Panc1 (cell line): ENCODE data around the gene PRKCZ. TPM values are rescaled to one million over a fixed set of nuclear protein-coding genes. Genes with fewer than 3 reads are reported as not detected.

ENCODE experiments used
- ATAC-seq: fragments of 200-7000 bp; cut with Tn5 transposase; 2 replicates; pipeline ENCODE4 v1.9.1; 2020; ENCODE audit warnings: mild to moderate bottlenecking, moderate library complexity
- BruUV-seq: library from RNA; stranded (reverse); fragments of 400-500 nt; replicated peaks from 2 replicates; lab custom pipeline; 2021; lab: Mats Ljungman, UMichigan
- CTCF ChIA-PET: fragments of 300-600 bp; sonication (Branson Sonifier 250); formaldehyde crosslinking; loops from one replicate; lab custom pipeline; 2022; ENCODE audit warnings: antibody characterized with exemption; lab: Charles Lee
- POLR2A ChIA-PET: fragments of 300-600 bp; sonication (Branson Sonifier 250); formaldehyde crosslinking; loops from one replicate; lab custom pipeline; 2022; ENCODE audit warnings: antibody characterized with exemption; lab: Charles Lee
- DNase-seq: peaks from one replicate; pipeline ENCODE4 v3.0.0-alpha.2; 2010; ENCODE audit warnings: low read depth, low spot score
- H3K27ac ChIP-seq: 2 replicates; pipeline ENCODE4 v1.5.1; 2011; ENCODE audit warnings: mild to moderate bottlenecking, low read length, inconsistent platforms
- H3K27me3 ChIP-seq: fragments of 200-500 bp; sonication (Bioruptor generic); 2 replicates; pipeline ENCODE4 v1.6.0; 2014; ENCODE audit warnings: low read length, inconsistent platforms; ENCODE audit not compliant: control insufficient read depth, insufficient read depth
- H3K36me3 ChIP-seq: fragments of 200-500 bp; sonication (Bioruptor generic); 2 replicates; pipeline ENCODE4 v1.5.1; 2014; ENCODE audit warnings: inconsistent platforms, mild to moderate bottlenecking, low read length, moderate library complexity; ENCODE audit not compliant: control insufficient read depth, insufficient read depth
- H3K4me1 ChIP-seq: 2 replicates; pipeline ENCODE4 v1.5.1; 2011; ENCODE audit warnings: inconsistent platforms, mild to moderate bottlenecking, low read length, moderate library complexity; ENCODE audit not compliant: control insufficient read depth, insufficient read depth
- H3K4me3 ChIP-seq, 2 experiments: 2 replicates each; pipeline ENCODE4 v1.5.1; 2011 to 2012; ENCODE audit warnings: low read depth in 2 of 2, low read length in 2 of 2, mild to moderate bottlenecking in 2 of 2, inconsistent platforms in 1 of 2, moderate library complexity in 1 of 2
- H3K9me3 ChIP-seq: fragments of 200-500 bp; sonication (Bioruptor generic); 2 replicates; pipeline ENCODE4 v1.5.1; 2014; ENCODE audit warnings: low read depth, mild to moderate bottlenecking, inconsistent platforms, low read length, moderate library complexity; ENCODE audit not compliant: control insufficient read depth, insufficient read depth
- POLR2AphosphoS5 ChIP-seq: IDR thresholded peaks from 2 replicates; pipeline ENCODE4 v1.6.1; 2012; ENCODE audit warnings: mild to moderate bottlenecking, low read depth, low read length, moderate library complexity
- SIN3A ChIP-seq: IDR thresholded peaks from 2 replicates; pipeline ENCODE4 v1.6.1; 2012; ENCODE audit warnings: low read depth, mild to moderate bottlenecking, low read length, moderate library complexity, borderline replicate concordance; ENCODE audit not compliant: insufficient read depth
- TCF7L2 ChIP-seq: IDR thresholded peaks from 2 replicates; pipeline ENCODE4 v1.6.1; 2011; ENCODE audit warnings: mild to moderate bottlenecking, low read depth, low read length, inconsistent platforms
- in situ Hi-C: cut with HindIII; loops from 2 replicates; pipeline ENCODE4 v1.10.0; 2016; ENCODE audit warnings: low sequenced_read_pairs, low pct_unique_long_range_greater_than_20kb
- intact Hi-C: fragments of 100-400 bp; cut with micrococcal nuclease; formaldehyde crosslinking; loops from one replicate; pipeline ENCODE4 v1.10.0; 2022; ENCODE audit not compliant: unreplicated experiment
- total RNA-seq: library from RNA; stranded (reverse); gene quantifications from one replicate; pipeline ENCODE4 v1.2.1, GENCODE V29; 2021; ENCODE audit not compliant: unreplicated experiment
- TF ChIP-seq, protein P1 (sequence below): fragments of 450-650 bp; IDR thresholded peaks from 2 replicates; pipeline ENCODE4 v1.5.1; 2017; ENCODE audit warnings: mild to moderate bottlenecking
- TF ChIP-seq, protein P2 (sequence below), 2 experiments: IDR thresholded peaks; 2 replicates each; pipeline ENCODE4 v1.6.1; 2011 to 2012; ENCODE audit warnings: low read depth in 2 of 2, control low read depth in 1 of 2, low read length in 1 of 2, mild to moderate bottlenecking in 1 of 2, moderate library complexity in 1 of 2; ENCODE audit not compliant: insufficient read depth in 1 of 2

The PRKCZ gene
- total RNA-seq, 1 experiment from 2014 or later = 26.7 TPM

DNA sequence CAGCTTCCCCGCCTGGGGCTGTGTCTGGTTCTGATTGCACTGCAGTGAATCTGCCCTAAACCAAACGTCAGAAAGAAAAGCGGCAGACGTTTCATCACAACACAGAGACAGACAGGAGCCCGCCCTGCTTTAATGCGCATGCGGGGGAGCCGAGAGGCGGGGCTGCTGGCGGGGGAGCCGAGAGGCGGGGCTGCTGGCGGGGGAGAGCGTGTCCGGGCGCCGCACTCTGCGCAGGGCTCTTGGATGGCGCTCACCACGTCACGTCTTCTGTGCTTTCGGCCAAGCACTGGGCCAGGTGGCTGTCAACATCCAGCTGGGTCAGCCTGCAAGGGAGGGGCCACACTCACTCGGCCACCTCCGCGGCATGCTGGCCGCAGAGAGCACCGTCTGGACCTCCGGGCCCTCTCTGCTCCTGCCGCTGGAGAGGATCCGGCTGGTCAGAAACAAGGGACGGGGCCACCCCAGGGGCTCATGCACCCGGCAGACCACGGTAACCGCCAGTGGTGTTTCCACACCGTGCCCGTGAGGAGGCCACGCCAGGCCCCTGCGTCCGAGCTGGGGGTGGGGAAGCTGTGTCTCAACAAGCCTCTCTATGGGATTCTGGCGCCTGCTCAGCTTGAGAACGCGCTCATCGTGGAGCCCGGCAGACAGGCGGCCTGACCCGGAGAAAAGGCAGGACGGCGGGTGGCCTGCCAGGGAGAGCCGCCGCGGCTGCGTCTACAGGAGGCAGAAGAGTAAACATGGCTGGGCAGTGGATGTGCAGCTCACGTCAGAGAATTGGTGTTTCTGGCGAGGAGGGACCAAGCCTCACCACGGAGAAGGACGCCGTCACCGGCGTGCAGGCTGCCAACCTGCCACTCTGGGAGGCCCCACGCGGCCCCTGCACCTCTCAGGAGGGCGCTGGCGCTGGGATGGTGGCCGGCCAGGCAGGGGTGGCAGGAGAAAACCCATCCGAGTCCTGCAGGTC, 139.5 kb downstream of the PRKCZ start:
- no peak for DNase-seq

DNA sequence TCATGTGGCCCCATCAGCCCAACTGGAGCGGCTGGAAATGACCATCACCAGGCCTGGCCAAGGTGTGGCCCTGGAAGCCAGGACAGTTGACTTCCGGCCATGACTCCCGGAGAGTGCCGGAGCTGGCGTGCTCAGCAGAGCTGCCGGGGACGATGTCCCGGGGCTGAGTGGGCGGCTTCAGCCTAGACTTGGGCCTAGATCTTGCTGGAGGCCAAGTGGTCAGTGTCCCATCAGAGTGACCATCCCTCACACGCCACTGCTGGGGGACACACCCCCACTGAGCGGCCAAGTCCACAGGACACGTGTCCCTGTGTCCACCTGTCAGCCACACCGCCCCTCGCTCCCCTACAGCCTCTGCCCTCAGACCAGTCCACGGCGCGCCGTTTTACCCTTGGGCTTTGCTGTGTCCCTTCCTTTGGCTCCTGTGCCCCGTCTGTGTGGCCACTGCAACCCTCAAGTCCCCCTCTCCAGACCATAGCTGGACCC, 140.3 kb downstream of the PRKCZ start:
- CTCF ChIA-PET = no interaction called here
- Histone ChIP-seq H3K27me3 (no peaks in the 10 kb centered on the region), H3K4me1 (peaks cover 36% of the 10 kb centered on the region), H3K36me3 (no peaks in the 10 kb centered on the region; the same call in 1 of the 2 replicates), H3K27ac (peak overlapping the region; percentile 83), H3K9me3 (no peaks in the 10 kb centered on the region), H3K4me3 (peak overlapping the region; percentile 49 to 62)
- DNase-seq = no peak
- intact Hi-C loops = loop anchor here (10.0 kb wide), 1 partner anchor 124 kb away; no protein-coding TSS in a partner anchor
- POLR2A ChIA-PET = interaction anchor here (0.6 kb wide), 1 partner anchor 49 kb away, joined by 3 read pairs; no protein-coding TSS in a partner anchor
- TF ChIP-seq TCF7L2 (no peak), SIN3A (no peak), POLR2AphosphoS5 (no peak)
- TF ChIP-seq, protein P1, sequence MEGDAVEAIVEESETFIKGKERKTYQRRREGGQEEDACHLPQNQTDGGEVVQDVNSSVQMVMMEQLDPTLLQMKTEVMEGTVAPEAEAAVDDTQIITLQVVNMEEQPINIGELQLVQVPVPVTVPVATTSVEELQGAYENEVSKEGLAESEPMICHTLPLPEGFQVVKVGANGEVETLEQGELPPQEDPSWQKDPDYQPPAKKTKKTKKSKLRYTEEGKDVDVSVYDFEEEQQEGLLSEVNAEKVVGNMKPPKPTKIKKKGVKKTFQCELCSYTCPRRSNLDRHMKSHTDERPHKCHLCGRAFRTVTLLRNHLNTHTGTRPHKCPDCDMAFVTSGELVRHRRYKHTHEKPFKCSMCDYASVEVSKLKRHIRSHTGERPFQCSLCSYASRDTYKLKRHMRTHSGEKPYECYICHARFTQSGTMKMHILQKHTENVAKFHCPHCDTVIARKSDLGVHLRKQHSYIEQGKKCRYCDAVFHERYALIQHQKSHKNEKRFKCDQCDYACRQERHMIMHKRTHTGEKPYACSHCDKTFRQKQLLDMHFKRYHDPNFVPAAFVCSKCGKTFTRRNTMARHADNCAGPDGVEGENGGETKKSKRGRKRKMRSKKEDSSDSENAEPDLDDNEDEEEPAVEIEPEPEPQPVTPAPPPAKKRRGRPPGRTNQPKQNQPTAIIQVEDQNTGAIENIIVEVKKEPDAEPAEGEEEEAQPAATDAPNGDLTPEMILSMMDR = no peak
- TF ChIP-seq, protein P2, sequence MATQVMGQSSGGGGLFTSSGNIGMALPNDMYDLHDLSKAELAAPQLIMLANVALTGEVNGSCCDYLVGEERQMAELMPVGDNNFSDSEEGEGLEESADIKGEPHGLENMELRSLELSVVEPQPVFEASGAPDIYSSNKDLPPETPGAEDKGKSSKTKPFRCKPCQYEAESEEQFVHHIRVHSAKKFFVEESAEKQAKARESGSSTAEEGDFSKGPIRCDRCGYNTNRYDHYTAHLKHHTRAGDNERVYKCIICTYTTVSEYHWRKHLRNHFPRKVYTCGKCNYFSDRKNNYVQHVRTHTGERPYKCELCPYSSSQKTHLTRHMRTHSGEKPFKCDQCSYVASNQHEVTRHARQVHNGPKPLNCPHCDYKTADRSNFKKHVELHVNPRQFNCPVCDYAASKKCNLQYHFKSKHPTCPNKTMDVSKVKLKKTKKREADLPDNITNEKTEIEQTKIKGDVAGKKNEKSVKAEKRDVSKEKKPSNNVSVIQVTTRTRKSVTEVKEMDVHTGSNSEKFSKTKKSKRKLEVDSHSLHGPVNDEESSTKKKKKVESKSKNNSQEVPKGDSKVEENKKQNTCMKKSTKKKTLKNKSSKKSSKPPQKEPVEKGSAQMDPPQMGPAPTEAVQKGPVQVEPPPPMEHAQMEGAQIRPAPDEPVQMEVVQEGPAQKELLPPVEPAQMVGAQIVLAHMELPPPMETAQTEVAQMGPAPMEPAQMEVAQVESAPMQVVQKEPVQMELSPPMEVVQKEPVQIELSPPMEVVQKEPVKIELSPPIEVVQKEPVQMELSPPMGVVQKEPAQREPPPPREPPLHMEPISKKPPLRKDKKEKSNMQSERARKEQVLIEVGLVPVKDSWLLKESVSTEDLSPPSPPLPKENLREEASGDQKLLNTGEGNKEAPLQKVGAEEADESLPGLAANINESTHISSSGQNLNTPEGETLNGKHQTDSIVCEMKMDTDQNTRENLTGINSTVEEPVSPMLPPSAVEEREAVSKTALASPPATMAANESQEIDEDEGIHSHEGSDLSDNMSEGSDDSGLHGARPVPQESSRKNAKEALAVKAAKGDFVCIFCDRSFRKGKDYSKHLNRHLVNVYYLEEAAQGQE (IDR thresholded peaks at IDR 0.05; ENCODE audit: insufficient read depth in 1 of 2, low read depth in 2 of 2, low read length in 1 of 2) = no peak
- ATAC-seq = peak; percentile 1
- in situ Hi-C loops = loop anchor here (10.0 kb wide), 1 partner anchor 204 kb away; the partner anchor contains the start of genes MORN1 and RER1
- no TSS peak for BruUV-seq

More for the DNA sequence above, 139.5 kb downstream of the PRKCZ start:
- Histone ChIP-seq H3K27ac (peak overlapping the region; percentile 83), H3K9me3 (no peaks in the 10 kb centered on the region), H3K4me3 (peak overlapping the region; percentile 49 to 62), H3K27me3 (no peaks in the 10 kb centered on the region), H3K36me3 (no peaks in the 10 kb centered on the region; the same call in 1 of the 2 replicates), H3K4me1 (peaks cover 33% of the 10 kb centered on the region)
- peak; percentile 92 for ATAC-seq
- intact Hi-C loops = loop anchor here (10.0 kb wide), 1 partner anchor 125 kb away; no protein-coding TSS in a partner anchor
- BruUV-seq = no TSS peak
- in situ Hi-C loops = loop anchor here (10.0 kb wide), 1 partner anchor 205 kb away; the partner anchor contains the start of genes MORN1 and RER1
- ChIA-PET CTCF (interaction anchor here (0.6 to 1.0 kb wide), 4 partner anchors 16 to 126 kb away, joined by 3 to 5 read pairs (median 4); no protein-coding TSS in a partner anchor), POLR2A (interaction anchor here (0.6 kb wide), 2 partner anchors 32 to 49 kb away, joined by 3 to 22 read pairs; no protein-coding TSS in a partner anchor)
- TF ChIP-seq POLR2AphosphoS5 = peak; percentile 84
- TF ChIP-seq, protein P2 (IDR thresholded peaks at IDR 0.05; ENCODE audit: insufficient read depth in 1 of 2, low read depth in 2 of 2, low read length in 1 of 2) = peak in 1 of 2 experiments; percentile 33; a peak in 1 of 4 replicates
- TF ChIP-seq SIN3A = peak; percentile 96; the same call in 1 of the 2 replicates
- peak; percentile 20; the same call in 1 of the 2 replicates for TF ChIP-seq TCF7L2
- TF ChIP-seq, protein P1 = no peak
